Thyroid gland (tissue), 4 donors: ENCODE measurements around the gene CD5L.

Source experiments
- POLR2A ChIP-seq, 2 donors: fragments of 450-650 bp; IDR thresholded peaks; one replicate each; pipeline ENCODE4 v1.6.1; 2017; ENCODE audit warnings: antibody characterized with exemption in 2 of 2, mild to moderate bottlenecking in 2 of 2, moderate library complexity in 1 of 2
- TF ChIP-seq, protein P1 (sequence below), 6 experiments: fragments of 200-600 bp in 3 of 6; fragments of 450-650 bp in 3 of 6; sonication (generic) in 3 of 6; IDR thresholded peaks; one replicate each; pipeline ENCODE4 v1.5.1; 2016 to 2019; ENCODE audit warnings: antibody characterized with exemption in 6 of 6, mild to moderate bottlenecking in 2 of 6, inconsistent platforms in 1 of 6, moderate library complexity in 1 of 6

DNA sequence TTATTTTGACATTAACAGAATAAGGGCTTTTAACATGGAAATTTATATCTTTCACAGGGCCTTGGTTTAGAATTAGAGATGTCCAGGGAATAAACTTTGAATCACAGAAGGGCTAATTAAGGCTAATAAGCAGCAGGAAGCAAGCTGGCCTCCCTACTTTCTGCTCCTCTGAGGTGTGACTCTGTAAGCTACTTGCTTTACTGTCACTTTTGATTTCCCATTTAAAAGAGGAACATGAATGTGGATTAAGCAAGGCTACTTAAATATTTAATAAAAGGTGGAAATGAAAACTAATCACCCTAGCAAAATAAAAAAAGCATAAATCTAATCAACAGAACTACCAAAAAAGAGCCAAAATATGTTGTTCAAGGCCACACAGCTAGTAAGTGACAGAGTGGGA, 28.9 kb upstream of the CD5L start:
- TF ChIP-seq, protein P1, sequence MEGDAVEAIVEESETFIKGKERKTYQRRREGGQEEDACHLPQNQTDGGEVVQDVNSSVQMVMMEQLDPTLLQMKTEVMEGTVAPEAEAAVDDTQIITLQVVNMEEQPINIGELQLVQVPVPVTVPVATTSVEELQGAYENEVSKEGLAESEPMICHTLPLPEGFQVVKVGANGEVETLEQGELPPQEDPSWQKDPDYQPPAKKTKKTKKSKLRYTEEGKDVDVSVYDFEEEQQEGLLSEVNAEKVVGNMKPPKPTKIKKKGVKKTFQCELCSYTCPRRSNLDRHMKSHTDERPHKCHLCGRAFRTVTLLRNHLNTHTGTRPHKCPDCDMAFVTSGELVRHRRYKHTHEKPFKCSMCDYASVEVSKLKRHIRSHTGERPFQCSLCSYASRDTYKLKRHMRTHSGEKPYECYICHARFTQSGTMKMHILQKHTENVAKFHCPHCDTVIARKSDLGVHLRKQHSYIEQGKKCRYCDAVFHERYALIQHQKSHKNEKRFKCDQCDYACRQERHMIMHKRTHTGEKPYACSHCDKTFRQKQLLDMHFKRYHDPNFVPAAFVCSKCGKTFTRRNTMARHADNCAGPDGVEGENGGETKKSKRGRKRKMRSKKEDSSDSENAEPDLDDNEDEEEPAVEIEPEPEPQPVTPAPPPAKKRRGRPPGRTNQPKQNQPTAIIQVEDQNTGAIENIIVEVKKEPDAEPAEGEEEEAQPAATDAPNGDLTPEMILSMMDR (IDR thresholded peaks at IDR 0.05), result no peak
- TF ChIP-seq POLR2A (IDR thresholded peaks at IDR 0.05), result no peak
